BE2C (cell line): Measurements from ENCODE around the gene KCNT1.
A peak's percentile ranks its signal among the peaks of the same experiment; 100 is the strongest.

Source experiments
- DNase-seq: peaks from one replicate; pipeline ENCODE4 v3.0.0-alpha.2; 2020
- H3K27me3 ChIP-seq: fragments of 250-450 bp; sonication (Bioruptor Pico); 2 replicates; pipeline ENCODE4 v1.5.1; 2020; ENCODE audit warnings: mild to moderate bottlenecking
- H3K36me3 ChIP-seq: fragments of 250-450 bp; sonication (Bioruptor Pico); 2 replicates; pipeline ENCODE4 v1.5.1; 2020; ENCODE audit warnings: mild to moderate bottlenecking
- H3K4me1 ChIP-seq: fragments of 250-450 bp; sonication (Bioruptor Pico); 2 replicates; pipeline ENCODE4 v1.5.1; 2020
- H3K4me3 ChIP-seq: 2 replicates; pipeline ENCODE4 v1.5.1; 2011; ENCODE audit warnings: low read depth, low read length
- H3K9me3 ChIP-seq: fragments of 250-450 bp; sonication (Bioruptor Pico); 2 replicates; pipeline ENCODE4 v1.5.1; 2020
- CTCF ChIP-seq: IDR thresholded peaks from 2 replicates; pipeline ENCODE4 v1.5.1; 2012; ENCODE audit warnings: mild to moderate bottlenecking, low read depth, low read length

The KCNT1 gene

GRCh38 chr9:135815830-135816650, 114.1 kb downstream of the KCNT1 start:
- no peaks in the 10 kb centered on the region for H3K9me3 ChIP-seq
- peaks cover 85% of the 10 kb centered on the region for H3K36me3 ChIP-seq
- TF ChIP-seq CTCF = no peak
- peaks cover 8% of the 10 kb centered on the region for H3K4me1 ChIP-seq
- H3K4me3 ChIP-seq = no peak overlapping the region
- no peaks in the 10 kb centered on the region for H3K27me3 ChIP-seq
- DNase-seq = no peak

GRCh38 chr9:135816651-135816970, 114.6 kb downstream of the KCNT1 start:
- Histone ChIP-seq H3K27me3 (no peaks in the 10 kb centered on the region), H3K4me1 (peaks cover 5% of the 10 kb centered on the region), H3K36me3 (peaks cover 85% of the 10 kb centered on the region), H3K4me3 (no peak overlapping the region), H3K9me3 (no peaks in the 10 kb centered on the region)
- DNase-seq = no peak
- no peak for TF ChIP-seq CTCF

- TF ChIP-seq CTCF = no peak
- Histone ChIP-seq H3K4me3 (no peak overlapping the region), H3K4me1 (no peaks in the 10 kb centered on the region), H3K27me3 (no peaks in the 10 kb centered on the region), H3K36me3 (peaks cover 86% of the 10 kb centered on the region), H3K9me3 (no peaks in the 10 kb centered on the region)
- no peak for DNase-seq
These were observed 116.1 kb downstream of the KCNT1 start for GRCh38 chr9:135817951-135818717.

- no peak for DNase-seq
- no peak overlapping the region for H3K4me3 ChIP-seq
- no peaks in the 10 kb centered on the region for H3K27me3 ChIP-seq
- no peak for TF ChIP-seq CTCF
- no peaks in the 10 kb centered on the region for H3K4me1 ChIP-seq
- no peaks in the 10 kb centered on the region for H3K9me3 ChIP-seq
- peaks cover 86% of the 10 kb centered on the region for H3K36me3 ChIP-seq
These were observed 116.9 kb downstream of the KCNT1 start for GRCh38 chr9:135818718-135819475.

GRCh38 chr9:135819905-135820304, 117.9 kb downstream of the KCNT1 start:
- peak; percentile 35 for TF ChIP-seq CTCF
- no peak for DNase-seq
- no peaks in the 10 kb centered on the region for H3K27me3 ChIP-seq
- no peaks in the 10 kb centered on the region for H3K4me1 ChIP-seq
- peaks cover 83% of the 10 kb centered on the region for H3K36me3 ChIP-seq
- no peak overlapping the region for H3K4me3 ChIP-seq
- no peaks in the 10 kb centered on the region for H3K9me3 ChIP-seq
